CD4-positive, CD25-positive, alpha-beta regulatory T cell (primary cell): Measurements from ENCODE around the gene NUP214. TPM values are rescaled to one million over a fixed set of nuclear protein-coding genes. Genes with fewer than 3 reads are reported as not detected.

Experiments used
- ATAC-seq, 2 donors: fragments of 150-1000 bp; cut with Tn5 transposase; one replicate each; pipeline ENCODE4 v1.10.0; 2021; ENCODE audit warnings: low read depth in 2 of 2, moderate number of reproducible peaks in 2 of 2, moderate library complexity in 1 of 2
- DNase-seq, 3 donors: peaks; one replicate each; pipeline versions ENCODE4 v3.0.0 to v3.0.0-alpha.2; 2012 to 2022; ENCODE audit warnings: mixed read lengths in 1 of 3
- H3K27ac ChIP-seq: one replicate; pipeline ENCODE4 v1.7.0; 2013; ENCODE audit warnings: mild to moderate bottlenecking, low read length; ENCODE audit not compliant: insufficient read depth, poor library complexity, severe bottlenecking
- H3K27me3 ChIP-seq: one replicate; pipeline ENCODE4 v1.7.0; 2013; ENCODE audit warnings: low read length; ENCODE audit not compliant: control insufficient read depth, insufficient read depth
- H3K36me3 ChIP-seq: one replicate; pipeline ENCODE4 v1.7.0; 2013; ENCODE audit warnings: mild to moderate bottlenecking, low read length, moderate library complexity; ENCODE audit not compliant: control insufficient read depth, insufficient read depth
- H3K4me1 ChIP-seq: 2 replicates; pipeline ENCODE4 v1.7.0; 2013; ENCODE audit warnings: mild to moderate bottlenecking, low read length; ENCODE audit not compliant: insufficient read depth, control insufficient read depth, poor library complexity, severe bottlenecking
- H3K4me3 ChIP-seq: one replicate; pipeline ENCODE4 v1.7.0; 2013; ENCODE audit warnings: low read depth, mild to moderate bottlenecking, low read length, moderate library complexity
- H3K9me3 ChIP-seq, 2 experiments: 1 replicate in 1 of 2; 2 replicates in 1 of 2; pipeline ENCODE4 v1.7.0; 2013; ENCODE audit warnings: low read length in 2 of 2, mild to moderate bottlenecking in 1 of 2, moderate library complexity in 1 of 2; ENCODE audit not compliant: control insufficient read depth in 2 of 2
- H3K27ac Mint-ChIP-seq, 3 donors: one replicate each; pipeline ENCODE4 v1.8.0; 2020 to 2022; ENCODE audit warnings: mild to moderate bottlenecking in 3 of 3, mixed read lengths in 3 of 3, moderate library complexity in 2 of 3
- H3K27me3 Mint-ChIP-seq: one replicate; pipeline ENCODE4 v1.8.0; 2022; ENCODE audit warnings: mild to moderate bottlenecking, mixed read lengths
- H3K36me3 Mint-ChIP-seq: one replicate; pipeline ENCODE4 v1.8.0; 2020; ENCODE audit warnings: mixed read lengths
- H3K4me1 Mint-ChIP-seq, 4 donors: one replicate each; pipeline ENCODE4 v1.8.0; 2020 to 2022; ENCODE audit warnings: mixed read lengths in 4 of 4, mild to moderate bottlenecking in 1 of 4
- H3K4me3 Mint-ChIP-seq, 4 donors: one replicate each; pipeline ENCODE4 v1.8.0; 2020 to 2022; ENCODE audit warnings: mild to moderate bottlenecking in 4 of 4, mixed read lengths in 4 of 4, moderate library complexity in 3 of 4
- H3K9me3 Mint-ChIP-seq, 7 donors: one replicate each; pipeline ENCODE4 v1.8.0; 2020 to 2022; ENCODE audit warnings: mixed read lengths in 7 of 7, mild to moderate bottlenecking in 3 of 7, moderate library complexity in 2 of 7
- polyA plus RNA-seq, 4 donors: library from polyadenylated mRNA; unstranded; fragments of 300-500 nt; fragmentation: Illumina TruSeq; gene quantifications; one replicate each; pipeline ENCODE4 v1.2.3, GENCODE V29; 2021
- total RNA-seq: library from RNA; stranded (reverse); gene quantifications from one replicate; pipeline ENCODE4 v1.2.3, GENCODE V29; 2022

NUP214 gene
- total and polyA plus RNA-seq, 5 donors from 2014 or later: 9.8 to 124 (median 14.8) TPM

GRCh38 chr9:131282688-131283422 is 157.5 kb downstream of the NUP214 start:
- H3K4me3 ChIP-seq: no peak overlapping the region
- Mint-ChIP-seq H3K27me3 (peaks cover 23% of the 10 kb centered on the region), H3K36me3 (no peaks in the 10 kb centered on the region), H3K4me3 (peak overlapping the region in 3 of 4 donors; percentile 16 to 74 (median 63)), H3K27ac (no peak overlapping the region), H3K4me1 (peaks cover 3 to 39% (median 25%) of the 10 kb centered on the region in 4 donors), H3K9me3 (peaks cover 0 to 2% (median 0%) of the 10 kb centered on the region in 7 donors)
- H3K27me3 ChIP-seq: peaks cover 8% of the 10 kb centered on the region
- H3K4me1 ChIP-seq: peaks cover 28% of the 10 kb centered on the region
- no peaks in the 10 kb centered on the region for H3K36me3 ChIP-seq
- H3K27ac ChIP-seq: no peak overlapping the region
- ATAC-seq (no peak), DNase-seq (no peak)
- H3K9me3 ChIP-seq: no peaks in the 10 kb centered on the region

Other genes with a start within 250 kb of the NUP214 start
- not detected for gene QRFP, start 228.8 kb upstream of the NUP214 start, total RNA-seq
- gene QRFP, start 228.8 kb upstream of the NUP214 start, polyA plus RNA-seq: not detected
- gene FIBCD1, start 186.3 kb upstream of the NUP214 start, total RNA-seq: not detected
- gene FIBCD1, start 186.3 kb upstream of the NUP214 start, polyA plus RNA-seq: not detected
- 0.99 TPM for gene LAMC3, start 116.4 kb upstream of the NUP214 start, total RNA-seq
- 1 to 10 TPM in 1 of 4 donors, under 1 TPM in 3; 0.37 to 1.2 (median 0.56) TPM for gene LAMC3, start 116.4 kb upstream of the NUP214 start, polyA plus RNA-seq
- 0.12 TPM for gene AIF1L, start 29.1 kb upstream of the NUP214 start, total RNA-seq
- gene AIF1L, start 29.1 kb upstream of the NUP214 start, polyA plus RNA-seq: not detected
- gene FAM78A, start 150.9 kb downstream of the NUP214 start, total RNA-seq: 95.6 TPM
- 10 to 100 TPM; 16.6 to 23.0 (median 17.7) TPM for gene FAM78A, start 150.9 kb downstream of the NUP214 start, polyA plus RNA-seq
- gene PLPP7, start 164.1 kb downstream of the NUP214 start, total RNA-seq: not detected
- not detected for gene PLPP7, start 164.1 kb downstream of the NUP214 start, polyA plus RNA-seq